ENCODE results near the gene PIGT.

DNA sequence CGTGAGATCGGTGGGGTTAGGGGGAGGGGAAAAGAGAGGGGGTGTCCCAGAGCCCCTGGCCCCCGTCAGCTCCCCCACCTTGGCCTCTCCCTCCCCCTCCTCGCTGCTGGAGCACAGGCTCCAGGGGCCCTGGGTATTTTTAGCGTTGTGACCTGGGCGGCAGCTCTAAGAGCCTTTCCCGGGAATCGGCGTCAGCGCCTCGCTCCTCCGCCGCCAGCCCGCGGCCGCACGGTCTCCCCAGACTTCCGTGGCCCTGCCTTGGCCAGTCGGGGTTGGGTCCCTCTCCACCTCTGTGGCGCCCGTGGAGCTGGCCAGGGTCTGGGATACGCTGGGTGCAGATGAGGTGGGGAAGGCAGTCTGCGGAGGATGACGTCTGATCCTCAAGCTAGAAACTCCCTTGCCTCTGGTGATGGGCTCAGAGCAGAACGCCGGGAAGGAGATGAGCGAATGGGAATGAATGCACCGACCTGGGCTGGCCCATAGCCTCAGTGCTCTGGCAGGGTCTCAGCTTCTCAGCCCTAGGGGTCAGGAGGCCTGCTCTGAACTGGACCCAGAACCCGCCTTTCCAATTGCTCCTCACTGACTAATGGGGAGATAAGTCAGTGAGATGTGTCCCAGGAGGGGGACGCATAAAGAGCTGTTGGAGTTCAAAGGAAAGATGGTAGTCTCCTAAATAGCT lies 8.7 kb upstream of the PIGT start:
- TF ChIP-seq, protein P1, sequence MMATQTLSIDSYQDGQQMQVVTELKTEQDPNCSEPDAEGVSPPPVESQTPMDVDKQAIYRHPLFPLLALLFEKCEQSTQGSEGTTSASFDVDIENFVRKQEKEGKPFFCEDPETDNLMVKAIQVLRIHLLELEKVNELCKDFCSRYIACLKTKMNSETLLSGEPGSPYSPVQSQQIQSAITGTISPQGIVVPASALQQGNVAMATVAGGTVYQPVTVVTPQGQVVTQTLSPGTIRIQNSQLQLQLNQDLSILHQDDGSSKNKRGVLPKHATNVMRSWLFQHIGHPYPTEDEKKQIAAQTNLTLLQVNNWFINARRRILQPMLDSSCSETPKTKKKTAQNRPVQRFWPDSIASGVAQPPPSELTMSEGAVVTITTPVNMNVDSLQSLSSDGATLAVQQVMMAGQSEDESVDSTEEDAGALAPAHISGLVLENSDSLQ (IDR thresholded peaks at IDR 0.05): no peak
- TF ChIP-seq FOXA1 (IDR thresholded peaks at IDR 0.05) (no peak), CTBP1 (IDR thresholded peaks at IDR 0.05; ENCODE audit: borderline replicate concordance) (no peak), ARNT (IDR thresholded peaks at IDR 0.05) (no peak), SUZ12 (IDR thresholded peaks at IDR 0.05) (no peak), BHLHE40 (IDR thresholded peaks at IDR 0.05; ENCODE audit: borderline replicate concordance) (no peak), FOXM1 (IDR thresholded peaks at IDR 0.05; ENCODE audit: borderline replicate concordance) (no peak), HDGF (IDR thresholded peaks at IDR 0.05; ENCODE audit: borderline replicate concordance) (no peak), LEF1 (IDR thresholded peaks at IDR 0.05; ENCODE audit: borderline replicate concordance) (no peak), TARDBP (IDR thresholded peaks at IDR 0.05) (no peak), SP1 (IDR thresholded peaks at IDR 0.05) (no peak)
